ENCODE data around the gene RNFT2. TPM values are rescaled to one million over a fixed set of nuclear protein-coding genes. Genes with fewer than 3 reads are reported as not detected.

The RNFT2 gene
- total RNA-seq, 2 donors from 2014 or later, result 0.32 to 4.7 TPM

- WGBS, result 78% methylated on average over 10 of the region's 10 CpGs
These were observed 68.8 kb downstream of the RNFT2 start for GRCh38 chr12:116806845-116807440.

GRCh38 chr12:116807546-116807945 lies 69.4 kb downstream of the RNFT2 start:
- no peaks in the 10 kb centered on the region for H3K36me3 ChIP-seq
- intact Hi-C loops (cut with DNase I), result no loop called here
- 95% methylated on average over 6 of the region's 6 CpGs for WGBS
- no peaks in the 10 kb centered on the region for H3K4me1 ChIP-seq (replicated peaks)
- no peaks in the 10 kb centered on the region for H3K27me3 ChIP-seq (replicated peaks; ENCODE audit: insufficient read depth)
- no peak for DNase-seq (ENCODE audit: low spot score)
- H3K4me3 ChIP-seq, result no peak overlapping the region
- no peak overlapping the region for H3K27ac ChIP-seq
- no peaks in the 10 kb centered on the region for H3K9me3 ChIP-seq
- TF ChIP-seq CTCF (IDR thresholded peaks at IDR 0.05), result no peak
- TF ChIP-seq POLR2AphosphoS5 (IDR thresholded peaks at IDR 0.05), result no peak
- no peak for TF ChIP-seq POLR2A (IDR thresholded peaks at IDR 0.05)

More at GRCh38 chr12:116806845-116807440, 68.8 kb downstream of the RNFT2 start:
- Histone ChIP-seq H3K36me3 (no peaks in the 10 kb centered on the region), H3K4me1 (replicated peaks) (no peaks in the 10 kb centered on the region), H3K27ac (no peak overlapping the region), H3K27me3 (replicated peaks; ENCODE audit: insufficient read depth) (no peaks in the 10 kb centered on the region), H3K9me3 (no peaks in the 10 kb centered on the region), H3K4me3 (no peak overlapping the region)
- intact Hi-C loops (cut with DNase I), result no loop called here
- DNase-seq (ENCODE audit: low spot score), result no peak
- no peak for TF ChIP-seq POLR2A (IDR thresholded peaks at IDR 0.05)
- TF ChIP-seq CTCF (IDR thresholded peaks at IDR 0.05), result no peak
- no peak for TF ChIP-seq POLR2AphosphoS5 (IDR thresholded peaks at IDR 0.05)

GRCh38 chr12:116808113-116809105 lies 70.3 kb downstream of the RNFT2 start:
- no peaks in the 10 kb centered on the region for H3K27me3 ChIP-seq (replicated peaks; ENCODE audit: insufficient read depth)
- TF ChIP-seq CTCF (IDR thresholded peaks at IDR 0.05) (no peak), POLR2AphosphoS5 (IDR thresholded peaks at IDR 0.05) (no peak), POLR2A (IDR thresholded peaks at IDR 0.05) (no peak)
- WGBS, result 70% methylated on average over 18 of the region's 18 CpGs
- no peaks in the 10 kb centered on the region for H3K4me1 ChIP-seq (replicated peaks)
- DNase-seq (ENCODE audit: low spot score), result no peak
- intact Hi-C loops (cut with DNase I), result no loop called here
- no peak overlapping the region for H3K27ac ChIP-seq
- no peaks in the 10 kb centered on the region for H3K36me3 ChIP-seq
- H3K4me3 ChIP-seq, result no peak overlapping the region
- no peaks in the 10 kb centered on the region for H3K9me3 ChIP-seq

- H3K9me3 ChIP-seq, result no peaks in the 10 kb centered on the region
- intact Hi-C loops (cut with DNase I), result no loop called here
- no peaks in the 10 kb centered on the region for H3K36me3 ChIP-seq
- H3K4me3 ChIP-seq, result no peak overlapping the region
- H3K27me3 ChIP-seq (replicated peaks; ENCODE audit: insufficient read depth), result no peaks in the 10 kb centered on the region
- DNase-seq (ENCODE audit: low spot score), result no peak
- no peak for TF ChIP-seq POLR2A (IDR thresholded peaks at IDR 0.05)
- TF ChIP-seq CTCF (IDR thresholded peaks at IDR 0.05), result no peak
- TF ChIP-seq POLR2AphosphoS5 (IDR thresholded peaks at IDR 0.05), result no peak
- H3K4me1 ChIP-seq (replicated peaks), result no peaks in the 10 kb centered on the region
- H3K27ac ChIP-seq, result no peak overlapping the region
- WGBS, result 86% methylated on average over 10 of the region's 10 CpGs
These were observed 74.1 kb downstream of the RNFT2 start for GRCh38 chr12:116812238-116812637.
